GM19468 (cell line): ENCODE results near the gene LGALS12.
"Not testable (repeated sequence)": the region's sequence is repeated elsewhere in the genome, so short reads cannot be mapped to it uniquely, and the experiment has no call there.

ENCODE experiments used
- ATAC-seq: cut with Tn5 transposase; IDR thresholded peaks from one replicate; pipeline ENCODE4 v1.9.1; 2021; ENCODE audit warnings: mild to moderate bottlenecking, moderate library complexity, moderate number of reproducible peaks; ENCODE audit not compliant: unreplicated experiment; ENCODE audit errors: extremely low read depth

LGALS12 gene

GRCh38 chr11:63503492-63503891 lies 2.4 kb upstream of the LGALS12 start:
- ATAC-seq, result no peak

GRCh38 chr11:63504054-63504453 lies 1.8 kb upstream of the LGALS12 start:
- ATAC-seq, result no peak

DNA sequence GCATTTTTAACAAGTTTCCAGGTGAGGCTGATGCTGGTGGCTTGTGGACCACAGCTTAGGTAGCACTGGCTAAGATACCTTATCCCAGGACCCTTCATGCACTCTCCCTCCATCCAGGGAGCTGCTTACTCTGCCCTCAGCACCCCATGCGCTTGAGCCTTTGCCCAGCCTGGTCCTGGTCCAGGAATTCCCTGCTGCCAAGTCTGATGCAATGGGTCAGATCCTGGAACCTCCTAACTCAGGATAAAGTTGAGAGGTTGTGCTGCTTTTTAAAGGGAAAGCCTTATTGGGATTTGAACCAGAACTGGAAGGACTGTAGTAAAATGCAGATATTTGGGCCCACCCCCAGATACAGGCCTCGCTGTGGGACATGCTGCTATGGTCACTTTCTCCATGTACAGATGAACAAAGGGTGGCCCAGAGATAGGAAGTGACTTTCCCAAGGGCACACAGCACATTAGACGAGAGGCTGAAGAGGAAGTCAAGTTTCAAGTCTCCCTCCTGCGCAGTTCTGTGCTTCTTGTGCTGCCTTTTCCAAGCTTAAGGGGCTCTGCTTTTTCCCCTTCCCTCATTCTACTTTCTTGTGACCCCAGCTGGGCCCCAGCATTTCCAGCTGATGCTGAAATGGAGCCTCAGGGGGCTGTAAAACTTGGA lies 824 bp upstream of the LGALS12 start:
- ATAC-seq, result no peak

- no peak for ATAC-seq
Observed at GRCh38 chr11:63506876-63507275, 992 bp downstream of the LGALS12 start.

DNA sequence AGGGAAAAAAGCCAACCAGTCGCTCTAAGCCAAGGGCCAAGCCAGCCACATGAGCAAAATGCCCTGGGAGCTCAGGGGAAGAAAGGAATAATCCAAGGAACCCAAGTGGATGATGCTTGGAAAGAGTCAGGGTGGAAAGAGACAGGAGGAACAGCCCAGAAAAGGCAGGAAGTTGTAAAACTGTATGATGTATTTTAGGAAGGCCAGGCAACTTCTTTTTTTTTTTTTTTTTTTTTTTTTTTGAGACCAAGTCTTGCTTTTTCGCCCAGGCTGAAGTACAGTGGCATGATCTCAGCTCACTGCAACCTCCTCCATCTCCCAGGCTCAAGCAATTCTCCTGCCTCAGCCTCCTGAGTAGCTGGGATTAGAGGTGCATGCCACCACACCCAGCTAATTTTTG lies 1.6 kb downstream of the LGALS12 start:
- no peak for ATAC-seq

GRCh38 chr11:63508009-63508408 lies 2.1 kb downstream of the LGALS12 start:
- no peak for ATAC-seq

- ATAC-seq, result no peak
Observed at GRCh38 chr11:63508745-63509144, 2.9 kb downstream of the LGALS12 start.

GRCh38 chr11:63510360-63511047 lies 4.6 kb downstream of the LGALS12 start:
- no peak for ATAC-seq

DNA sequence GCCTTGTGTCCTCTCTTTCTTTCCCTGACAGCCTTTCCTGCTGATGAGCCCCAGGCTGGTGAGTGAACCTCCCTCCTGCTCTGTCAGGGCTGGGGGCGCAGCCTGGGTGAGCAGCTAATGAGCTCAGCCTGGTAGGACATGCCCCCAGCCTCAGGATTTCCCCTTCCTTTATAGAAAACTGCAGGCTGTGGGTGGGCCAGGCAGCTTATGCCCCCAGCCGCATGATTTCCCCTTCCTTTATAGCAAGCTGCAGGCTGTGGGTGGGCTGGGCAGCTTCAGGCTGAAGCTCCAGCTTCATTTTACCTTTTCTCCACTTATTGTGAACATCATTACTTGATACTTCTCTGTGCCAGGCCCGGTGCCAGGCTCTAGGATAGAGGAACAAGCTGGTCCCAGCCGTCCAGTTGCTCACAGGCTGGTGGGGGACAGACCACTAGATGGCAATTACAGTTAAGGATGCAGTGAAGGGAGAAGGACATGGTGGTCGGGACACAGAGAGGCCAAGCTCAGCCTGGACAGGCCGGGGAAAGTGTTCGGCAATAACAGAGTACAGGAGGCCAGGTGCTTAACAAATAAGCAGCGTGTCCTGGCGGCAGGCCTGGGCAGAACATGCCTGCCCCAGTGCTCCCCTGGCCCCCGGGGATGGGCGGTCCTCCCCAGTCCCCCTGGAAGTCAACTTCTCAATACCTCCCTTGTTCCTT lies 5.3 kb downstream of the LGALS12 start:
- ATAC-seq, result no peak

DNA sequence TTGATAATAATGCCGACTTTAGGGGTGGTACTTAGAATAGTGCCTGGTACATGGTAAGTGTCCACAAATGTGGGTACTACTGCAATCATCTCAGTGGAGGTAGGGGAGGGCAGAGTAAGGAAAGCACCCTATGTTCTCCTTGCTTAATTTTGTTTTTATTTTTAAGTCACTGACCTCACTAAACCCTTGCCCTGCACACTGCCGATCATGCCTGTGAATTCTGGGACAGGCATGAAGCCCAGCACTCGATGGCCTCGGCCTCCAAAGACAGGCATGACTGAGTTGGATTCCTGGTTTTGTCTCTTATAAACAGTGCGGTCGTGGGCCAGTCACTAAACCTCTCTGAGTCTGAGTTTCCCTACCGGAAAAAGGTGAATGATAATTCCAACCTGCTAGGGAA lies 6.9 kb downstream of the LGALS12 start:
- ATAC-seq, result no peak

DNA sequence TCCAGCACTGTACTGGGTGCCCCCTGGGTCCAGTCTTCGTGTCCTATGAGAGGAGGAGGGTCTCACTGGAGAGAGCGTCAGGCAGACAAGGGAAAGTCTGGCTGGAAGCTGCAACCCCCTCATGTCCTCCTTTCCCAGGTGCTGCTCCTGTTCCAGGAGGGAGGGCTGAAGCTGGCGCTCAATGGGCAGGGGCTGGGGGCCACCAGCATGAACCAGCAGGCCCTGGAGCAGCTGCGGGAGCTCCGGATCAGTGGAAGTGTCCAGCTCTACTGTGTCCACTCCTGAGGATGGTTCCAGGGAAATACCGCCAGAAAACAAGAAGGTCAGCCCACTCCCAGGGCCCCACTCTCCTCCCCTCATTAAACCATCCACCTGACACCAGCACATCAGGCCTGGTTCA lies 10.2 kb downstream of the LGALS12 start:
- no peak for ATAC-seq

- no peak for ATAC-seq
Observed at GRCh38 chr11:63517156-63517555, 11.3 kb downstream of the LGALS12 start.

- ATAC-seq, result no peak
Observed at GRCh38 chr11:63518548-63518947, 12.7 kb downstream of the LGALS12 start.

DNA sequence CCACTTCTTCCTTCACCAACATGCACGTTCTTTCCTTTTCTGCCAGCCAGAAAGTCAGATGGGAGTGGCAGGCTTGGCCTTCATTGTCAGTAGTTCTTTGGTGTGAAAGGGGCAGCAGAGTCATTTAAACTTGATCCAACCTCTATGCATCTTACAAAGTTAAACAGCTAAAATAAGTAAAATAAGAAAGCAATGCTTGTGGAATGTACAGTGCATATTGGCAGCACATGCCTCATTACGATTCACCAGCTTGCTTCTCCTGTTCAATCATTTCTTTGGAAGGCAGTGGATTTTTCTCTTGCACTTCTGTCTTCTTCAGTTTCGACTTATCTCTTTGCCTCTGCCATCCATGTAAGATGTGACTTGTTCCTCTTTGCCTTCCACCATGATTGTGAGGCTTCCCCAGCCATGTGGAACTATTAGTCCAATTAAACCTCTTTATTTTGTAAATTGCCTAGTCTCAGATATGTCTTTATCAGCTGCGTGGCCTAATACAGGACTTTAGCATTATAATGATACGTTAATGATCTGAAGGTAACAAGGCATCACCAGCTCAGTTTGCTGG lies 14.8 kb downstream of the LGALS12 start:
- ATAC-seq, result no peak

DNA sequence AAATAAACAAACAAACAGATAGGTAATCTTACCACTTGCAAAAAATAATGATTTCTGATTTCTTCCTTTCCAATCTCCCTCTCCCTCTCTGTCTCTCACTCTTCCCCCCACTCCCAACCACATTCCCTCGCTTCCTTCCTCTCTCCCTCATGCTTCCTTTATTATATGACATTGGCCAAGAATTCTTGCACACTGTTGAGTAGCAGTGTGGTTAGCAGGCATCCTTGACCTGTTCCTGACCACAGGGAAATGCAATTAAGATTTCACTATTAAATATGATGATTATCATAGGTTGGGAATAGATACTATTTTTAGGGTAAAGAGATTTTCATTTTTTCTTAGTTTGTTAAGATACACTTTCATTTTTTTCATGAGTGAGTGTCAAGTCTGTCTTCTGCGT lies 16.0 kb downstream of the LGALS12 start:
- ATAC-seq, result no peak

- no peak for ATAC-seq
Observed at GRCh38 chr11:63523151-63523550, 17.3 kb downstream of the LGALS12 start.

- ATAC-seq, result no peak
Observed at GRCh38 chr11:63527667-63528066, 21.8 kb downstream of the LGALS12 start.

DNA sequence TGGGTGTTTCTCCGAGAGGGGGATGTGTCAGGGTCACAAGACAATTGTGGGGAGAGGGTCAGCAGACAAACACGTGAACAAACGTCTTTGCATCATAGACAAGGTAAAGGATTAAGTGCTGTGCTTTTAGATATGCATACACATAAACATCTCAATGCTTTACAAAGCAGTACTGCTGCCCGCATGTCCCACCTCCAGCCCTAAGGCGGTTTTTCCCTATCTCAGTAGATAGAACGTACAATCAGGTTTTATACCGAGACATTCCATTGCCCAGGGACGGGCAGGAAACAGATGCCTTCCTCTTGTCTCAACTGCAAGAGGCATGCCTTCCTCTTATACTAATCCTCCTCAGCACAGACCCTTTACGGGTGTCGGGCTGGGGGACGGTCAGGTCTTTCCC lies 22.3 kb downstream of the LGALS12 start:
- ATAC-seq, result not testable (repeated sequence)

DNA sequence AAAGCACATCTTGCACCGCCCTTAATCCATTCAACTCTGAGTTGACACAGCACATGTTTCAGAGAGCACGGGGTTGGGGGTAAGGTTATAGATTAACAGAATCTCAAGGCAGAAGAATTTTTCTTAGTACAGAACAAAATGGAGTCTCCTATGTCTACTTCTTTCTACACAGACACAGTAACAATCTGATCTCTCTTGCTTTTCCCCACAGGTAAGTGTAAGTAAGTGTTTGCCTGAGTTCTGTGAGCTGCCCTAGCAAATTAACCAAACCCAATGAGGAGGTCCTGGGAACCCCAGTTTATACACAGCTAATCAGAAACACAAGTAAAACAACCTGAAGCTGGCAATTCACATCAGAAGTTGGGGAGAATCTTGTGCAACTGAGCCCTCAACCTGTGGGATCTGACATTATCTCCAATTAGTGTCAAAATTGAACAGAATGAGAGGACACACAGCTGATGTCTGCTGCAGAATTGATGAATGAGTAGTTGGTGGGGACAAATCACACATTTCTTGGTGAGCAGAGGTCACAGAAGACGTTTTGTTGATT lies 22.9 kb downstream of the LGALS12 start:
- ATAC-seq, result not testable (repeated sequence)

DNA sequence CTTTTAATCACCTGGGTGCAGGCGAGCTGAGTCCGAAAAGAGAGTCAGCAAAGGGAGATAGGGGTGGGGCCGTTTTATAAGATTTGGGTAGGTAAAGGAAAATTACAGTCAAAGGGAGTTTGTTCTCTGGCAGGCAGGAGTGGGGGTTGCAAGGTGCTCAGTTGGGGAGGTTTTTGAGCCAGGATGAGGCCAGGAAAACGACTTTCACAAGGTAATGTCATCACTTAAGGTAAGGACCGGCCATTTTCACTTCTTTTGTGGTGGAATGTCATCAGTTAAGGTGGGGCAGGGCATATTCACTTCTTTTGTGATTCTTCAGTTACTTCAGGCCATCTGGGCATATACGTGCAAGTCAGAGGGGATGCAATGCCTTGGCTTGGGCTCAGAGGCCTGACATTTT lies 23.5 kb downstream of the LGALS12 start:
- not testable (repeated sequence) for ATAC-seq

DNA sequence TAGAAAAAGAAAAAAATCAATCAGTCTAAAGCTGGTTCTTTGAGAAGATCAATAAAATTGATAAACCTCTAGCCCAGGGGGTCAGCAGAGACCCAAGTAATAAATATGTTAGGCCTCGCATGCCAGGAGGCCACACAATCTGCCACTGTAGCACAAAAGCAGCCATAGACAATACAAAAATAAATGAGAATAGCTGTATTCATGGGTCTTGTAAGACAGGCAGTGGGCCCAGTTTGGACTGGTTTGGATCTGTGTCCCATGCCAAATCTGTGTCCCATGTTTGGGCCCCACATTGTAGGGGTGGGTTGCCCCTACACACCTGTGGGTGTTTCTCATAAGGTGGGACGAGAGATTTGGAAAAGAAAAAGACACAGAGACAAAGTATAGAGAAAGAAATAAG lies 24.1 kb downstream of the LGALS12 start:
- ATAC-seq, result no peak
